Dendritic cell treated with granulocyte-macrophage colony-stimulating factor and Interleukin-4, amounts not matched to agents 40 ng/mL and 50 ng/mL, for 4 days (primary cell): ENCODE measurements around the gene WFIKKN1.

Experiments used
- H3K27ac Mint-ChIP-seq: one replicate; pipeline ENCODE4 v1.8.0; 2022; ENCODE audit warnings: mild to moderate bottlenecking, mixed read lengths
- H3K27me3 Mint-ChIP-seq: one replicate; pipeline ENCODE4 v1.8.0; 2022; ENCODE audit warnings: mild to moderate bottlenecking, mixed read lengths
- H3K36me3 Mint-ChIP-seq: one replicate; pipeline ENCODE4 v1.8.0; 2022; ENCODE audit warnings: low read depth, mixed read lengths
- H3K4me1 Mint-ChIP-seq: one replicate; pipeline ENCODE4 v1.8.0; 2022; ENCODE audit warnings: low read depth, mixed read lengths
- H3K4me3 Mint-ChIP-seq: one replicate; pipeline ENCODE4 v1.8.0; 2022; ENCODE audit warnings: mild to moderate bottlenecking, moderate library complexity, mixed read lengths
- H3K9me3 Mint-ChIP-seq: one replicate; pipeline ENCODE4 v1.8.0; 2022; ENCODE audit warnings: mixed read lengths
- intact Hi-C: fragments of 100-400 bp; cut with micrococcal nuclease; formaldehyde crosslinking; loops from one replicate; pipeline ENCODE4 v1.15.0; 2022

WFIKKN1 gene

GRCh38 chr16:670485-671352 lies 39.9 kb downstream of the WFIKKN1 start:
- intact Hi-C loops = no loop called here
- peaks cover 65% of the 10 kb centered on the region for H3K36me3 Mint-ChIP-seq
- no peak overlapping the region for H3K4me3 Mint-ChIP-seq
- no peaks in the 10 kb centered on the region for H3K9me3 Mint-ChIP-seq
- H3K27ac Mint-ChIP-seq = no peak overlapping the region
- peaks cover 13% of the 10 kb centered on the region for H3K27me3 Mint-ChIP-seq
- peaks cover 30% of the 10 kb centered on the region for H3K4me1 Mint-ChIP-seq

GRCh38 chr16:671353-672131 lies 40.8 kb downstream of the WFIKKN1 start:
- Mint-ChIP-seq H3K27ac (no peak overlapping the region), H3K36me3 (peaks cover 65% of the 10 kb centered on the region), H3K9me3 (no peaks in the 10 kb centered on the region), H3K4me1 (peaks cover 30% of the 10 kb centered on the region), H3K4me3 (no peak overlapping the region), H3K27me3 (peaks cover 21% of the 10 kb centered on the region)
- intact Hi-C loops = no loop called here

GRCh38 chr16:672371-672770 lies 41.6 kb downstream of the WFIKKN1 start:
- no peak overlapping the region for H3K4me3 Mint-ChIP-seq
- H3K9me3 Mint-ChIP-seq = no peaks in the 10 kb centered on the region
- H3K4me1 Mint-ChIP-seq = peaks cover 30% of the 10 kb centered on the region
- intact Hi-C loops = no loop called here
- peaks cover 29% of the 10 kb centered on the region for H3K27me3 Mint-ChIP-seq
- H3K27ac Mint-ChIP-seq = no peak overlapping the region
- peaks cover 65% of the 10 kb centered on the region for H3K36me3 Mint-ChIP-seq

GRCh38 chr16:672851-673250 lies 42.1 kb downstream of the WFIKKN1 start:
- H3K9me3 Mint-ChIP-seq = no peaks in the 10 kb centered on the region
- intact Hi-C loops = no loop called here
- peaks cover 65% of the 10 kb centered on the region for H3K36me3 Mint-ChIP-seq
- peaks cover 26% of the 10 kb centered on the region for H3K4me1 Mint-ChIP-seq
- no peak overlapping the region for H3K4me3 Mint-ChIP-seq
- H3K27ac Mint-ChIP-seq = no peak overlapping the region
- H3K27me3 Mint-ChIP-seq = peaks cover 33% of the 10 kb centered on the region

GRCh38 chr16:673399-673991 lies 42.7 kb downstream of the WFIKKN1 start:
- no peaks in the 10 kb centered on the region for H3K9me3 Mint-ChIP-seq
- H3K27me3 Mint-ChIP-seq = peaks cover 38% of the 10 kb centered on the region
- peaks cover 25% of the 10 kb centered on the region for H3K4me1 Mint-ChIP-seq
- H3K36me3 Mint-ChIP-seq = peaks cover 65% of the 10 kb centered on the region
- H3K27ac Mint-ChIP-seq = no peak overlapping the region
- intact Hi-C loops = no loop called here
- no peak overlapping the region for H3K4me3 Mint-ChIP-seq

GRCh38 chr16:674214-674881 lies 43.6 kb downstream of the WFIKKN1 start:
- peaks cover 38% of the 10 kb centered on the region for H3K27me3 Mint-ChIP-seq
- intact Hi-C loops = no loop called here
- no peaks in the 10 kb centered on the region for H3K9me3 Mint-ChIP-seq
- H3K36me3 Mint-ChIP-seq = peaks cover 57% of the 10 kb centered on the region
- H3K27ac Mint-ChIP-seq = peak overlapping the region; percentile 10
- H3K4me1 Mint-ChIP-seq = peaks cover 25% of the 10 kb centered on the region
- no peak overlapping the region for H3K4me3 Mint-ChIP-seq

- H3K27ac Mint-ChIP-seq = peak within 1 kb of the TSS; percentile 10
- peaks cover 49% of the 10 kb centered on the region for H3K36me3 Mint-ChIP-seq
- peak within 1 kb of the TSS; percentile 66 for H3K4me3 Mint-ChIP-seq
- no peaks in the 10 kb centered on the region for H3K9me3 Mint-ChIP-seq
- peaks cover 25% of the 10 kb centered on the region for H3K4me1 Mint-ChIP-seq
- H3K27me3 Mint-ChIP-seq = peaks cover 38% of the 10 kb centered on the region
- intact Hi-C loops = no loop called here
Measured at GRCh38 chr16:674968-675883, 44.4 kb downstream of the WFIKKN1 start, which contains the start of gene RHBDL1. TSS of gene RHBDL1 (plus strand) at chr16:675671. CDS start at chr16:675791, 120 bp downstream.

- no peak overlapping the region for H3K4me3 Mint-ChIP-seq
- H3K4me1 Mint-ChIP-seq = peaks cover 28% of the 10 kb centered on the region
- no peak overlapping the region for H3K27ac Mint-ChIP-seq
- peaks cover 43% of the 10 kb centered on the region for H3K36me3 Mint-ChIP-seq
- intact Hi-C loops = no loop called here
- H3K9me3 Mint-ChIP-seq = no peaks in the 10 kb centered on the region
- peaks cover 38% of the 10 kb centered on the region for H3K27me3 Mint-ChIP-seq
Measured at GRCh38 chr16:675884-676564, 45.2 kb downstream of the WFIKKN1 start.

- Mint-ChIP-seq H3K4me3 (no peak overlapping the region), H3K27ac (no peak overlapping the region), H3K4me1 (peaks cover 33% of the 10 kb centered on the region)
Measured at GRCh38 chr16:676565-676902, 45.7 kb downstream of the WFIKKN1 start.

GRCh38 chr16:676913-677312 lies 46.1 kb downstream of the WFIKKN1 start:
- H3K27ac Mint-ChIP-seq = no peak overlapping the region
- intact Hi-C loops = no loop called here
- H3K9me3 Mint-ChIP-seq = no peaks in the 10 kb centered on the region
- H3K4me3 Mint-ChIP-seq = no peak overlapping the region
- H3K36me3 Mint-ChIP-seq = peaks cover 43% of the 10 kb centered on the region
- peaks cover 38% of the 10 kb centered on the region for H3K27me3 Mint-ChIP-seq
- peaks cover 37% of the 10 kb centered on the region for H3K4me1 Mint-ChIP-seq

More at GRCh38 chr16:676565-676902, 45.7 kb downstream of the WFIKKN1 start:
- intact Hi-C loops = no loop called here
- Mint-ChIP-seq H3K27me3 (peaks cover 38% of the 10 kb centered on the region), H3K36me3 (peaks cover 43% of the 10 kb centered on the region), H3K9me3 (no peaks in the 10 kb centered on the region)

GRCh38 chr16:677316-678190 lies 46.8 kb downstream of the WFIKKN1 start:
- intact Hi-C loops = no loop called here
- H3K4me1 Mint-ChIP-seq = peaks cover 43% of the 10 kb centered on the region
- H3K9me3 Mint-ChIP-seq = no peaks in the 10 kb centered on the region
- H3K36me3 Mint-ChIP-seq = peaks cover 43% of the 10 kb centered on the region
- H3K27ac Mint-ChIP-seq = no peak overlapping the region
- H3K4me3 Mint-ChIP-seq = no peak overlapping the region
- H3K27me3 Mint-ChIP-seq = peaks cover 38% of the 10 kb centered on the region
